Upper lobe of left lung (tissue), 6 donors: Measurements from ENCODE around the gene TMED6. TPM values are rescaled to one million over a fixed set of nuclear protein-coding genes. Genes with fewer than 3 reads are reported as not detected.

Source experiments
- ATAC-seq, 2 donors: fragments of 200-7000 bp; cut with Tn5 transposase; one replicate each; pipeline ENCODE4 v1.9.1; 2022; ENCODE audit warnings: mild to moderate bottlenecking in 2 of 2, moderate library complexity in 2 of 2; ENCODE audit not compliant: low FRiP score in 2 of 2
- DNase-seq, 2 donors: peaks; one replicate each; pipeline ENCODE4 v3.0.0-alpha.2; 2019 to 2020
- H3K27ac ChIP-seq, 4 donors: fragments of 200-600 bp; sonication (generic); one replicate each; pipeline ENCODE4 v1.5.1; 2016 to 2019
- H3K27me3 ChIP-seq, 4 donors: fragments of 200-600 bp; sonication (generic); one replicate each; pipeline ENCODE4 v1.5.1; 2017 to 2019
- H3K36me3 ChIP-seq, 4 donors: fragments of 200-600 bp; sonication (generic); one replicate each; pipeline ENCODE4 v1.5.1; 2016 to 2019
- H3K4me1 ChIP-seq, 4 donors: fragments of 200-600 bp; sonication (generic); one replicate each; pipeline ENCODE4 v1.5.1; 2018 to 2019
- H3K4me3 ChIP-seq, 4 donors: fragments of 200-600 bp; sonication (generic); one replicate each; pipeline ENCODE4 v1.5.1; 2017 to 2019; ENCODE audit warnings: mild to moderate bottlenecking in 2 of 4, moderate library complexity in 1 of 4
- H3K9me3 ChIP-seq, 4 donors: fragments of 200-600 bp; sonication (generic); one replicate each; pipeline ENCODE4 v1.5.1; 2018 to 2019
- CTCF ChIP-seq, 6 experiments: fragments of 450-650 bp in 4 of 6; fragments of 200-600 bp in 2 of 6; sonication (generic) in 2 of 6; IDR thresholded peaks; one replicate each; pipeline ENCODE4 v1.5.1; 2016 to 2019; ENCODE audit warnings: antibody characterized with exemption in 6 of 6
- EP300 ChIP-seq, 4 donors: sonication (generic); formaldehyde crosslinking; IDR thresholded peaks; one replicate each; pipeline ENCODE4 v1.5.1; 2017; ENCODE audit warnings: antibody characterized with exemption in 4 of 4, control low read depth in 2 of 4
- POLR2A ChIP-seq, 4 donors: fragments of 450-650 bp; IDR thresholded peaks; one replicate each; pipeline ENCODE4 v1.5.1; 2016 to 2017; ENCODE audit warnings: antibody characterized with exemption in 4 of 4, mild to moderate bottlenecking in 2 of 4
- POLR2AphosphoS5 ChIP-seq, 2 donors: sonication (generic); formaldehyde crosslinking; IDR thresholded peaks; one replicate each; pipeline ENCODE4 v1.5.1; 2017; ENCODE audit warnings: antibody characterized with exemption in 2 of 2
- WGBS, 2 donors: methylation state at CpG; one replicate each; pipeline ENCODE4 v1.1.5; 2017 to 2018; 5-methylcytosine and 5-hydroxymethylcytosine counted together
- total RNA-seq, 6 donors: library from RNA; depleted of rRNA in 4 of 6; stranded (reverse); fragments of >200 nt in 4 of 6; gene quantifications; one replicate each; pipeline versions ENCODE4 v1.1.0 to v1.2.1, GENCODE V29; 2016 to 2021
- donor health status: DM: no; HTN: no; CAD: no; lungs with moderate emphysema.
- donor health status: DM: no; HTN: yes; CAD: no; lungs with severe emphysema.

Gene TMED6
- total RNA-seq, 6 donors from 2014 or later: 0.43 to 2.6 (median 1.1) TPM; not detected in 2

GRCh38 chr16:69395859-69396186 lies 44.2 kb upstream of the TMED6 start:
- H3K27ac ChIP-seq: peak overlapping the region in 3 of 4 donors; percentile 71 to 85 (median 82)
- no peak for ATAC-seq

GRCh38 chr16:69393898-69394849 lies 42.6 kb upstream of the TMED6 start:
- no peak for ATAC-seq
- H3K27me3 ChIP-seq: no peaks in the 10 kb centered on the region
- H3K9me3 ChIP-seq: no peaks in the 10 kb centered on the region
- H3K36me3 ChIP-seq: no peaks in the 10 kb centered on the region
- H3K27ac ChIP-seq: no peak overlapping the region
- 78 to 80% methylated on average over 9 to 10 of the region's 10 CpGs for WGBS, 2 donors
- H3K4me1 ChIP-seq: peaks cover 30 to 34% (median 31%) of the 10 kb centered on the region in 4 donors
- no peak overlapping the region for H3K4me3 ChIP-seq
- TF ChIP-seq EP300 (IDR thresholded peaks at IDR 0.05): no peak
- no peak for TF ChIP-seq POLR2A (IDR thresholded peaks at IDR 0.05)
- no peak for TF ChIP-seq CTCF (IDR thresholded peaks at IDR 0.05)
- no peak for TF ChIP-seq POLR2AphosphoS5 (IDR thresholded peaks at IDR 0.05)
- DNase-seq: no peak

More at GRCh38 chr16:69395859-69396186, 44.2 kb upstream of the TMED6 start:
- DNase-seq: no peak
- Histone ChIP-seq H3K27me3 (no peaks in the 10 kb centered on the region), H3K36me3 (no peaks in the 10 kb centered on the region), H3K4me3 (no peak overlapping the region), H3K4me1 (peaks cover 30 to 40% (median 36%) of the 10 kb centered on the region in 4 donors), H3K9me3 (no peaks in the 10 kb centered on the region)
- no peak for TF ChIP-seq POLR2AphosphoS5 (IDR thresholded peaks at IDR 0.05)
- no peak for TF ChIP-seq POLR2A (IDR thresholded peaks at IDR 0.05)
- TF ChIP-seq CTCF (IDR thresholded peaks at IDR 0.05): no peak
- TF ChIP-seq EP300 (IDR thresholded peaks at IDR 0.05): no peak

GRCh38 chr16:69386596-69386995 lies 35.0 kb upstream of the TMED6 start:
- no peaks in the 10 kb centered on the region for H3K27me3 ChIP-seq
- ATAC-seq: no peak
- H3K27ac ChIP-seq: peak overlapping the region in 1 of 4 donors; percentile 94
- peaks cover 7 to 27% (median 11%) of the 10 kb centered on the region in 4 donors for H3K36me3 ChIP-seq
- H3K4me3 ChIP-seq: peak overlapping the region in 2 of 4 donors; percentile 80 to 86
- H3K4me1 ChIP-seq: peaks cover 11 to 32% (median 17%) of the 10 kb centered on the region in 4 donors
- 85 to 95% methylated on average over 1 of the region's 1 CpG for WGBS, 2 donors
- DNase-seq: no peak
- TF ChIP-seq POLR2A (IDR thresholded peaks at IDR 0.05): no peak
- no peak for TF ChIP-seq POLR2AphosphoS5 (IDR thresholded peaks at IDR 0.05)
- no peak for TF ChIP-seq EP300 (IDR thresholded peaks at IDR 0.05)
- TF ChIP-seq CTCF (IDR thresholded peaks at IDR 0.05): no peak
- H3K9me3 ChIP-seq: no peaks in the 10 kb centered on the region

- ATAC-seq (no peak), DNase-seq (no peak)
- Histone ChIP-seq H3K4me3 (peak overlapping the region; percentile 55 to 92 (median 83)), H3K36me3 (peaks cover 7 to 42% (median 15%) of the 10 kb centered on the region in 4 donors), H3K9me3 (no peaks in the 10 kb centered on the region), H3K27ac (peak overlapping the region; percentile 92 to 96 (median 94)), H3K27me3 (no peaks in the 10 kb centered on the region), H3K4me1 (peaks cover 11 to 38% (median 19%) of the 10 kb centered on the region in 4 donors)
- TF ChIP-seq POLR2AphosphoS5 (IDR thresholded peaks at IDR 0.05): no peak
- TF ChIP-seq EP300 (IDR thresholded peaks at IDR 0.05): no peak
- TF ChIP-seq CTCF (IDR thresholded peaks at IDR 0.05): no peak
- no peak for TF ChIP-seq POLR2A (IDR thresholded peaks at IDR 0.05)
- WGBS, 2 donors: 5 to 6% methylated on average over 6 of the region's 6 CpGs
Observed at GRCh38 chr16:69384974-69385373, 33.4 kb upstream of the TMED6 start.
